Measurements from ENCODE around the gene SHISA5. TPM values are rescaled to one million over a fixed set of nuclear protein-coding genes. Genes with fewer than 3 reads are reported as not detected.

SHISA5 gene
- total RNA-seq, 4 donors from 2014 or later: 17.0 to 31.6 (median 23.4) TPM

GRCh38 chr3:48524970-48525369 lies 21.0 kb upstream of the SHISA5 start:
- intact Hi-C loops (cut with DNase I; ENCODE audit: low total_unique reads): no loop called here

GRCh38 chr3:48521635-48522034 lies 17.7 kb upstream of the SHISA5 start:
- Histone ChIP-seq H3K27me3 (no peaks in the 10 kb centered on the region), H3K4me3 (no peak overlapping the region), H3K27ac (no peak overlapping the region), H3K9me3 (no peaks in the 10 kb centered on the region), H3K36me3 (no peaks in the 10 kb centered on the region), H3K4me1 (no peaks in the 10 kb centered on the region)
- in situ Hi-C loops (cut with MboI; ENCODE audit: low sequenced_read_pairs in 4 of 4) (no loop called here), intact Hi-C loops (cut with DNase I; ENCODE audit: low total_unique reads) (no loop called here)
- DNase-seq (no peak), ATAC-seq (no peak)
- TF ChIP-seq POLR2A (IDR thresholded peaks at IDR 0.05): no peak
- TF ChIP-seq CTCF (IDR thresholded peaks at IDR 0.05 in 4 of 5, conservative IDR thresholded peaks at IDR 0.05 in 1 of 5): no peak

More at GRCh38 chr3:48524970-48525369, 21.0 kb upstream of the SHISA5 start:
- Histone ChIP-seq H3K36me3 (no peaks in the 10 kb centered on the region), H3K27ac (no peak overlapping the region), H3K4me3 (no peak overlapping the region), H3K4me1 (no peaks in the 10 kb centered on the region), H3K27me3 (no peaks in the 10 kb centered on the region), H3K9me3 (no peaks in the 10 kb centered on the region)
- TF ChIP-seq CTCF (IDR thresholded peaks at IDR 0.05 in 4 of 5, conservative IDR thresholded peaks at IDR 0.05 in 1 of 5): no peak
- in situ Hi-C loops (cut with MboI; ENCODE audit: low sequenced_read_pairs in 4 of 4): no loop called here
- ATAC-seq (no peak), DNase-seq (no peak)

- Histone ChIP-seq H3K9me3 (no peaks in the 10 kb centered on the region), H3K27ac (no peak overlapping the region), H3K36me3 (no peaks in the 10 kb centered on the region), H3K4me1 (no peaks in the 10 kb centered on the region), H3K27me3 (no peaks in the 10 kb centered on the region), H3K4me3 (no peak overlapping the region)
- in situ Hi-C loops (cut with MboI; ENCODE audit: low sequenced_read_pairs in 4 of 4): no loop called here
- ATAC-seq (no peak), DNase-seq (no peak)
- no peak for TF ChIP-seq POLR2A (IDR thresholded peaks at IDR 0.05)
- no peak for TF ChIP-seq CTCF (IDR thresholded peaks at IDR 0.05 in 4 of 5, conservative IDR thresholded peaks at IDR 0.05 in 1 of 5)
- intact Hi-C loops (cut with DNase I; ENCODE audit: low total_unique reads): no loop called here
These were observed 15.3 kb upstream of the SHISA5 start for GRCh38 chr3:48519277-48519643.

- ATAC-seq: no peak
- no peak for DNase-seq
- no peaks in the 10 kb centered on the region for H3K36me3 ChIP-seq
- H3K27me3 ChIP-seq: no peaks in the 10 kb centered on the region
- H3K4me1 ChIP-seq: no peaks in the 10 kb centered on the region
- H3K4me3 ChIP-seq: no peak overlapping the region
- no peaks in the 10 kb centered on the region for H3K9me3 ChIP-seq
- H3K27ac ChIP-seq: no peak overlapping the region
- TF ChIP-seq POLR2A (IDR thresholded peaks at IDR 0.05) (no peak), CTCF (IDR thresholded peaks at IDR 0.05 in 4 of 5, conservative IDR thresholded peaks at IDR 0.05 in 1 of 5) (no peak)
- in situ Hi-C loops (cut with MboI; ENCODE audit: low sequenced_read_pairs in 4 of 4): no loop called here
- intact Hi-C loops (cut with DNase I; ENCODE audit: low total_unique reads): no loop called here
These were observed 14.8 kb upstream of the SHISA5 start for GRCh38 chr3:48518638-48519276.

- Histone ChIP-seq H3K4me1 (no peaks in the 10 kb centered on the region), H3K27ac (no peak overlapping the region), H3K9me3 (no peaks in the 10 kb centered on the region), H3K4me3 (no peak overlapping the region), H3K36me3 (no peaks in the 10 kb centered on the region), H3K27me3 (no peaks in the 10 kb centered on the region)
- ATAC-seq (no peak), DNase-seq (no peak)
- in situ Hi-C loops (cut with MboI; ENCODE audit: low sequenced_read_pairs in 4 of 4): no loop called here
- intact Hi-C loops (cut with DNase I; ENCODE audit: low total_unique reads): no loop called here
- TF ChIP-seq POLR2A (IDR thresholded peaks at IDR 0.05) (no peak), CTCF (IDR thresholded peaks at IDR 0.05 in 4 of 5, conservative IDR thresholded peaks at IDR 0.05 in 1 of 5) (no peak)
These were observed 14.1 kb upstream of the SHISA5 start for GRCh38 chr3:48518069-48518468.

All from gastrocnemius medialis (tissue), 4 donors.